ENCODE measurements around the gene EPC2. TPM values are rescaled to one million over a fixed set of nuclear protein-coding genes. Genes with fewer than 3 reads are reported as not detected.

The EPC2 gene
- total RNA-seq, 1 experiment from 2014 or later, result 20.3 TPM

GRCh38 chr2:148623086-148623485, 21.5 kb upstream of the EPC2 start:
- Mint-ChIP-seq H3K36me3 (no peaks in the 10 kb centered on the region), H3K4me3 (no peak overlapping the region), H3K4me1 (no peaks in the 10 kb centered on the region), H3K9me3 (no peaks in the 10 kb centered on the region), H3K27me3 (ENCODE audit: low read depth) (no peaks in the 10 kb centered on the region), H3K27ac (no peak overlapping the region)
- no peak for DNase-seq (ENCODE audit: low spot score)
- POLR2A ChIA-PET, result interaction anchor here (0.6 kb wide), 1 partner anchor 323 kb away, joined by 3 read pairs; no protein-coding TSS in a partner anchor
- CTCF ChIA-PET, result interaction anchor here (0.7 kb wide), 1 partner anchor 205 kb away, joined by 3 read pairs; no protein-coding TSS in a partner anchor
- TF ChIP-seq AFF4 (CRISPR knock-in tag; IDR thresholded peaks at IDR 0.05; ENCODE audit: borderline replicate concordance) (no peak), CREB1 (CRISPR knock-in tag; IDR thresholded peaks at IDR 0.05) (no peak), E2F4 (CRISPR knock-in tag; IDR thresholded peaks at IDR 0.05; ENCODE audit: borderline replicate concordance, low read depth) (no peak), TEAD1 (CRISPR knock-in tag; IDR thresholded peaks at IDR 0.05) (no peak), ZNF219 (CRISPR knock-in tag; IDR thresholded peaks at IDR 0.05; ENCODE audit: borderline replicate concordance) (no peak), ZNF416 (CRISPR knock-in tag; IDR thresholded peaks at IDR 0.05) (no peak), CREM (CRISPR knock-in tag; IDR thresholded peaks at IDR 0.05) (no peak), GRHL2 (CRISPR knock-in tag; IDR thresholded peaks at IDR 0.05; ENCODE audit: insufficient replicate concordance, severe bottlenecking) (no peak), GABPB1 (CRISPR knock-in tag; IDR thresholded peaks at IDR 0.05) (no peak), ZNF232 (CRISPR knock-in tag; IDR thresholded peaks at IDR 0.05) (no peak), IRF2 (CRISPR knock-in tag; IDR thresholded peaks at IDR 0.05; ENCODE audit: borderline replicate concordance, low read depth) (no peak), ZMAT4 (CRISPR knock-in tag; IDR thresholded peaks at IDR 0.05) (no peak), IRF1 (CRISPR knock-in tag; IDR thresholded peaks at IDR 0.05) (no peak), ZBTB21 (CRISPR knock-in tag; IDR thresholded peaks at IDR 0.05; ENCODE audit: borderline replicate concordance) (no peak)
- ATAC-seq, result no peak

GRCh38 chr2:148627224-148627623, 17.3 kb upstream of the EPC2 start:
- no peaks in the 10 kb centered on the region for H3K36me3 Mint-ChIP-seq
- DNase-seq (ENCODE audit: low spot score) (no peak), ATAC-seq (no peak)
- H3K27ac Mint-ChIP-seq, result no peak overlapping the region
- H3K4me1 Mint-ChIP-seq, result no peaks in the 10 kb centered on the region
- no peaks in the 10 kb centered on the region for H3K27me3 Mint-ChIP-seq (ENCODE audit: low read depth)
- H3K9me3 Mint-ChIP-seq, result no peaks in the 10 kb centered on the region
- H3K4me3 Mint-ChIP-seq, result no peak overlapping the region
- POLR2A ChIA-PET, result no interaction called here
- CTCF ChIA-PET, result no interaction called here
- TF ChIP-seq OVOL2 (CRISPR knock-in tag; IDR thresholded peaks at IDR 0.05; ENCODE audit: borderline replicate concordance) (no peak), PRDM15 (CRISPR knock-in tag; IDR thresholded peaks at IDR 0.05) (no peak), ZNF219 (CRISPR knock-in tag; IDR thresholded peaks at IDR 0.05; ENCODE audit: borderline replicate concordance) (no peak), IRF2 (CRISPR knock-in tag; IDR thresholded peaks at IDR 0.05; ENCODE audit: borderline replicate concordance, low read depth) (no peak), ZNF121 (CRISPR knock-in tag; IDR thresholded peaks at IDR 0.05) (no peak), AR (CRISPR knock-in tag; IDR thresholded peaks at IDR 0.05) (no peak), NR1H2 (CRISPR knock-in tag; IDR thresholded peaks at IDR 0.05) (no peak), HMGA2 (CRISPR knock-in tag; IDR thresholded peaks at IDR 0.05) (no peak), ZNF263 (CRISPR knock-in tag; IDR thresholded peaks at IDR 0.05; ENCODE audit: low read depth) (no peak), ZMAT4 (CRISPR knock-in tag; IDR thresholded peaks at IDR 0.05) (no peak)

Measured in WTC11 (cell line).